Diencephalon (tissue), 1 donor: Measurements from ENCODE around the gene SRPK2. TPM values are rescaled to one million over a fixed set of nuclear protein-coding genes. Genes with fewer than 3 reads are reported as not detected.

Source experiments
- small RNA-seq: library from RNA; depleted of rRNA; stranded (forward); fragments of <200 nt; gene quantifications from one replicate; pipeline ENCODE3, GENCODE V24; 2014
- total RNA-seq: library from RNA; depleted of rRNA; stranded (reverse); fragments of >200 nt; gene quantifications from one replicate; pipeline ENCODE4 v1.2.3, GENCODE V29; 2014

Gene SRPK2
- total RNA-seq, result 307 TPM

GRCh38 chr7:105388356-105389087, at the start of gene SRPK2:
Gene SRPK2 (minus strand): TSS chr7:105388921.

Small RNAs within 50 kb of the gene (small RNA-seq; reads per million reads assigned to genes)
- gene AC005070.2 (not detected), gene RNU6-1322P (not detected)

Other genes starting within 250 kb of the SRPK2 start
- gene PUS7, start 133.3 kb upstream of the SRPK2 start, total RNA-seq, result 12.0 TPM
- gene RINT1, start 143.3 kb upstream of the SRPK2 start, total RNA-seq, result 20.5 TPM
- gene EFCAB10, start 192.6 kb upstream of the SRPK2 start, total RNA-seq, result 11.8 TPM